HG03139 (cell line): Measurements from ENCODE around the gene DAPL1.

Experiments
- ATAC-seq: cut with Tn5 transposase; IDR thresholded peaks from one replicate; pipeline ENCODE4 v1.9.1; 2021; ENCODE audit not compliant: unreplicated experiment

The DAPL1 gene

GRCh38 chr2:158795195-158795924 is at the start of gene DAPL1:
TSS of gene DAPL1 (plus strand) at chr2:158795317. CDS start at chr2:158795373, 56 bp downstream.
- no peak for ATAC-seq

- ATAC-seq, result no peak
These were observed 49.2 kb upstream of the DAPL1 start for GRCh38 chr2:158745866-158746382.

GRCh38 chr2:158746488-158746887 is 48.6 kb upstream of the DAPL1 start:
- ATAC-seq, result no peak

DNA sequence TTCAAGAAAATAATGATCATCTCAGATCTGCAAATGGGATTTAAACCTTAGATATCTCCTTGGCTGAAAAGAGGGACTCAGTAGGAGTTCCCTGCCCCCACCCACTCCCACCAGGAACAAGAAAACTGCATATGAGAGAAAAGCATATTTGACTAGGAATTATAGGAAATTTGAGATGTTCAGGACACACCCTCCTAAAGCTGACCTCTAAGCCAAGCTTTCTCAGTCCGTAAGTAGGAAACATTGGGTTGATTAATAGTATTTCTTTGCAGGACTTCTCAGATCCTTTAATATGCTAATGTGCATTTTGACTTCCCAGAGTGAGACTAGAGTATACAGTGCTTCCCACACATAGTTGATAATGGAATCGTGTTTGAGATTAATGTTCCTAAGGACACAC is 47.8 kb upstream of the DAPL1 start:
- ATAC-seq, result no peak

GRCh38 chr2:158748926-158749590 is 46.1 kb upstream of the DAPL1 start:
- ATAC-seq, result no peak

GRCh38 chr2:158750458-158751125 is 44.5 kb upstream of the DAPL1 start:
- ATAC-seq, result no peak

GRCh38 chr2:158753641-158754611 is 41.2 kb upstream of the DAPL1 start:
- ATAC-seq, result peak; percentile 83

- ATAC-seq, result no peak
These were observed 39.6 kb upstream of the DAPL1 start for GRCh38 chr2:158755310-158756087.

DNA sequence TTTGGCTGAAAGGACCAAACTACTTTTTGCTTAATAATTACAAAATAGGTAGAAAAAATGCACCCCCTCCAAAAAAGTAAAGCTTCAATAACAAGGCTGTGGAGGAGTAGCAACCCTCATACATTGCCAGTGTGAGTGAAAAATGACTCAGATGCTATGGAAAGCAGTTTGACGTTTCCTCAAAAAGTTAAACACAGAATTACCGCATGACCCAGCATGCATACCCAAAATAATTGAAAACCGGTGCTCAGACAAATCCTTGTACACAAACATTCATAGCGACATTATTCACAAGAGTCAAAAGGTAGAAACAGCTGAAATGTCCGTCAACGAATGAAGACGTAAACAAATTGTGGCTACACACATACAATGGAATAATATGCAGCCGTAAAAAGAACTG is 38.8 kb upstream of the DAPL1 start:
- ATAC-seq, result no peak

DNA sequence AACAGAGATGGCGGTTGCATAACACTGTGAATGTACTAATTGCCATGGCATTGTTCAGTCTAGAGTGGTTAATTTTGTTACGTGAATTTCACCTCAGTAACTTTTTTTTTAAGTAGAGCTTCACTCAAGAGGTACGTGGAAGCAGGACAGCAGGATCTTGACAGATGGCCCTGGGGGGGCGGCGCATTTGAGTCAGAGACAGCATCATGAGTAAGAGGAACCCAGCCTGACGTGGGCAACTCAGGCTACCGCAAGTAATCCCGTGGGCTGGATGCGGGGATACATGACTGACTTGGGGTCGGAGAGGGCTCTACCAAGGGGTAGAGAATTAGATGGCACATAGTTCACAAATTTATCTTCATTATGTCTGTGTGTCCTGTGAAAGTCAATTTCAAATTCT is 38.1 kb upstream of the DAPL1 start:
- ATAC-seq, result no peak

GRCh38 chr2:158760887-158761286 is 34.2 kb upstream of the DAPL1 start:
- no peak for ATAC-seq

DNA sequence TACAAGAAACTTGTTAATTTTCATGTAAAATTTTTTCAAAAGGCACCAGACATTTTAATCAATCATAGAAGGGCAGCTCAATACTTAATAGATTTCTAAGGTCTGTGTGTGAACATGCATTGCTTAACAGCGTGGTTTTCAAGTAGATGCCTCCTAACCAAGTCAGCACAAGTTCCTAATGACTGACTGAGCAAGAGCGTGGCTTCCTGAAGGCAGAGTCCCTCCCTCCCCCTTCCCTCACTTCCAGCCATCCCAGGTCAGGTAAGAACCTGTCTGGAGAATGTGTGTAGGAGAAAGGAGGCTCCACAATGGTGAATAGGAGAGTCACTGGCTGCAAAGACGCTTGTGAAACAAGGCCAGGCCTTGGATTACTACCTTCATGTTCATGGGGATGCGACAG is 33.5 kb upstream of the DAPL1 start:
- no peak for ATAC-seq

- ATAC-seq, result no peak
These were observed 32.8 kb upstream of the DAPL1 start for GRCh38 chr2:158762336-158762735.

DNA sequence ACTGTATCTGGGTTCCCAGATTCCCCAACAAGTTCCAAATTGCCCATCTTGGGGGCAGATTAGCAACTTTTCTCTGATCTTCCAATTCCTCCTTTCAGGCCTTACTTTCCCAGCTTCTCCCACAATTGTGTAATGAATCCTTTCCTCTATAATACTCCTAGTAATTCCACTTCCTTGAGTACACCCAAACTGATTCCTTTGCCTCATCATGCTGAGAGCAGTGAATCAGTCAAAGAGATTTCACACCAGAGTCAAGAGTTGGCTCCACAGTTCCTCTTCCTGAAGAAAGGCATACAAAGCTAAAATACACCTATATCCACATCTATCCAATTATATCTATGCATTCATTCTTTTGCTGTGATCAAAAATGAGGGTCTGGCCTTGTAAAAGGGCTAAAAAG is 28.6 kb upstream of the DAPL1 start:
- no peak for ATAC-seq

GRCh38 chr2:158772306-158773078 is 22.6 kb upstream of the DAPL1 start:
- ATAC-seq, result no peak

DNA sequence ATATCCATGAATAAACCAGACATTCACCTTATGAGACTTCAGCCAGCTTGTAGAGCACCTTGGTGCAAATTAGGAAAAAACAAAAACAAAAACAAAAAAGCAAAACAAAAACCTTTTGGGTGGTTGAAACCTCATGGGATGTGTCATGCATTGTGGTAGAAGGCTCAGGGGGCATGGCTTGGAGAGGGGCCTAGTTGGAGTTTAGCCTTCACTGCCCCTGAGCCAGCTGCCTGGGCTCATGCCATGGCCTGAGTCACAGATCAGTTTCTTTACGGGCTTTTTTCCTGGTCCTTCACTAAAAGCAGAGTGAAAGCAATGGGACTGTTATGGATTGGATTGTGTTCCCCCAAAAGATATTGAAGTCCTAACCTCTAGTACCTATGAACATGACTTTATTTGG is 22.0 kb upstream of the DAPL1 start:
- ATAC-seq, result no peak

DNA sequence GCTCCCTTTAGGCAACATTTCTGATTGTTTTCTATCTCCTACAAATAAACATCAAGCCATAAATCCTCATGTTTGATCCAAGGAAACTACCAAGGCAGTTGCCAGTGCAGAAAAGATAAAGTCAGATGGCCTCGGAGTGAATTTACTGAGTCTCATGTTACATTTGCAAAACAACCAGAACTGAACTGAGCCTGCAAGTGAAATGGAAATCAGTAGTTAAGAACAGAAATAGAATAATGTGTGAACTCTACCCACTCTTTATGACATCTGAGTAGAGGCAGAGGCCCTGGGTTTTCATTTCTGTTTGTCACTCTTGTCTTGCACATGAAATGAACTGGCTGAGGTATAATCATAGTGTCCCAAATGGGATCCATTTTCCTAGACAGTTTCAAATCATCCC is 20.4 kb upstream of the DAPL1 start:
- ATAC-seq, result no peak

DNA sequence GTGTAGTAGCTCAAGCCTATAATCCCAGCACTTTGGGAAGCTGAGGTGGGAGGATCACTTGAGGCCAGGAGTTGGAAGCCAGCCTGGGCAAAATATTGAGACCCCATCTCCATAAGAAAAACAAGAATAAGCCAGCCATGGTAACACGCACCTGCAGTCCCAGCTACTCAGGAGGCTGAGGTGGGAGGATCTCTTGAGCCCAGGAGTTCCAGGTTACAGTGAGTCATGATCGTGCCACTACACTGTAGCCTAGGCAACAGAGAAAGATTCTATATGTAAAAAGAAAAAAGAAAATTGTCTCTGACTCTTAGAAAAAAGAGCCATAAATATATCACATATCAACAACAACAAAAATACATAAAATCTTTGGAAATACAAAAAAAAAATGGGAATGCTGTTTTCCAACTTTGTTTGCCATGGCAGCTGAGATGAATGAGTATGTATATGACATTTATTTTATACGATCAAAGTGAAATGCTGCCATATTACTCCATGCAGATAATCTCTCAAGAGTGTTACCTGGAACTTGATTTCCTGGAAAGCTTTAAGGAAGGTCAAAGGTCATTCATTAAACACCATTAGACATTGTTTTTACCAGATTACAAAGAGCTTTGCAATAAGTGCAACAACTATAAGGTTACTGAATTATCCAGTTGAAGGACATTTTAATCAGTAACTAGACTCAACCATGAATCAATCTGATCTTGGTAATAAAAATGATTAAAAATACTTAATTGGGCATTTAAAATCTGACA is 19.7 kb upstream of the DAPL1 start:
- ATAC-seq, result no peak

- no peak for ATAC-seq
These were observed 18.9 kb upstream of the DAPL1 start for GRCh38 chr2:158776231-158776630.
